ENCODE measurements around the gene ITPKC.
"Not testable (repeated sequence)": the region's sequence is repeated elsewhere in the genome, so short reads cannot be mapped to it uniquely, and the experiment has no call there.

ITPKC gene

GRCh38 chr19:40717880-40718773 lies 1.2 kb downstream of the ITPKC start:
- DNase-seq, result peak; percentile 34

GRCh38 chr19:40718774-40719391 lies 2.0 kb downstream of the ITPKC start:
- DNase-seq, result peak; percentile 58

- DNase-seq, result no peak
Measured at GRCh38 chr19:40719414-40719894, 2.5 kb downstream of the ITPKC start.

GRCh38 chr19:40721140-40721486 lies 4.2 kb downstream of the ITPKC start:
- no peak for DNase-seq

GRCh38 chr19:40721936-40722661 lies 5.2 kb downstream of the ITPKC start:
- peak; percentile 28 for DNase-seq

GRCh38 chr19:40723661-40724254 lies 6.8 kb downstream of the ITPKC start:
- no peak for DNase-seq

- no peak for DNase-seq
Measured at GRCh38 chr19:40724315-40724714, 7.4 kb downstream of the ITPKC start.

- DNase-seq, result no peak
Measured at GRCh38 chr19:40724855-40725254, 7.9 kb downstream of the ITPKC start.

GRCh38 chr19:40726279-40726678 lies 9.4 kb downstream of the ITPKC start:
- no peak for DNase-seq

- DNase-seq, result not testable (repeated sequence)
Measured at GRCh38 chr19:40730065-40730464, 13.2 kb downstream of the ITPKC start.

- not testable (repeated sequence) for DNase-seq
Measured at GRCh38 chr19:40732304-40732703, 15.4 kb downstream of the ITPKC start.

- DNase-seq, result no peak
Measured at GRCh38 chr19:40733149-40733548, 16.2 kb downstream of the ITPKC start.

- no peak for DNase-seq
Measured at GRCh38 chr19:40735013-40735771, 18.3 kb downstream of the ITPKC start.

- DNase-seq, result no peak
Measured at GRCh38 chr19:40736661-40737060, 19.7 kb downstream of the ITPKC start.

GRCh38 chr19:40737102-40737644 lies 20.3 kb downstream of the ITPKC start:
- no peak for DNase-seq

- DNase-seq, result no peak
Measured at GRCh38 chr19:40739030-40739839, 22.3 kb downstream of the ITPKC start.

- no peak for DNase-seq
Measured at GRCh38 chr19:40739871-40740703, 23.2 kb downstream of the ITPKC start.

GRCh38 chr19:40740747-40741146 lies 23.8 kb downstream of the ITPKC start:
- no peak for DNase-seq

- DNase-seq, result no peak
Measured at GRCh38 chr19:40741527-40742390, 24.8 kb downstream of the ITPKC start.

Data from HCEC 1CT (cell line).